DOHH2 (cell line): ENCODE data around the gene GEMIN7.

Experiments used
- H3F3A ChIP-seq: fragments of 200-600 bp; sonication (generic), shearing (Covaris generic); 2 replicates; pipeline ENCODE4 v1.6.0; 2016; ENCODE audit warnings: antibody characterized with exemption, mild to moderate bottlenecking; ENCODE audit not compliant: control insufficient read depth, insufficient read depth
- H3K27ac ChIP-seq: fragments of 200-600 bp; sonication (generic); 2 replicates; pipeline ENCODE4 v1.5.1; 2014; ENCODE audit warnings: low read depth, mild to moderate bottlenecking, low read length, moderate library complexity
- H3K27me3 ChIP-seq: fragments of 200-600 bp; sonication (generic); 2 replicates; pipeline ENCODE4 v1.6.1; 2014; ENCODE audit warnings: mild to moderate bottlenecking, low read length, mixed read lengths; ENCODE audit not compliant: control insufficient read depth
- H3K36me3 ChIP-seq: fragments of 200-600 bp; sonication (generic); 2 replicates; pipeline ENCODE4 v1.6.1; 2014; ENCODE audit warnings: mild to moderate bottlenecking, low read length, moderate library complexity, mixed read lengths; ENCODE audit not compliant: control insufficient read depth
- H3K4me1 ChIP-seq: fragments of 200-600 bp; sonication (generic); 2 replicates; pipeline ENCODE4 v1.6.1; 2014; ENCODE audit warnings: mild to moderate bottlenecking, low read length, mixed read lengths; ENCODE audit not compliant: control insufficient read depth
- H3K4me2 ChIP-seq: fragments of 200-600 bp; sonication (generic); 2 replicates; pipeline ENCODE4 v1.6.0; 2014; ENCODE audit warnings: mild to moderate bottlenecking, low read length, moderate library complexity
- H3K4me3 ChIP-seq: fragments of 200-600 bp; sonication (generic); 2 replicates; pipeline ENCODE4 v1.5.1; 2014; ENCODE audit warnings: mild to moderate bottlenecking, low read length, mixed read lengths
- H3K79me2 ChIP-seq: fragments of 200-600 bp; sonication (generic); 2 replicates; pipeline ENCODE4 v1.6.1; 2014; ENCODE audit warnings: mild to moderate bottlenecking, low read length, mixed read lengths; ENCODE audit not compliant: control insufficient read depth
- H3K9me2 ChIP-seq: fragments of 200-600 bp; sonication (generic); replicated peaks from 2 replicates; pipeline ENCODE4 v1.6.1; 2014; ENCODE audit warnings: mild to moderate bottlenecking, low read length, mixed read lengths; ENCODE audit not compliant: control insufficient read depth
- H3K9me3 ChIP-seq: fragments of 200-600 bp; sonication (generic); 2 replicates; pipeline ENCODE4 v1.6.1; 2014; ENCODE audit warnings: antibody characterized with exemption, low read length, mixed read lengths; ENCODE audit not compliant: control insufficient read depth, insufficient read depth
- H4K20me1 ChIP-seq: fragments of 200-600 bp; sonication (generic); 2 replicates; pipeline ENCODE4 v1.6.0; 2014; ENCODE audit warnings: low read depth, mild to moderate bottlenecking, antibody characterized with exemption, low read length, moderate library complexity; ENCODE audit not compliant: control insufficient read depth, insufficient read depth
- CTCF ChIP-seq: fragments of 200-600 bp; sonication (generic); IDR thresholded peaks from one replicate; pipeline ENCODE4 v1.5.1; 2014; ENCODE audit warnings: antibody characterized with exemption, mild to moderate bottlenecking, low read depth, low read length; ENCODE audit not compliant: poor library complexity, severe bottlenecking
- EZH2phosphoT487 ChIP-seq: fragments of 200-600 bp; sonication (generic); IDR thresholded peaks from 2 replicates; pipeline ENCODE4 v1.6.1; 2017; ENCODE audit warnings: borderline replicate concordance, mild to moderate bottlenecking, antibody characterized with exemption, low read length, moderate library complexity, mixed read lengths

Gene GEMIN7

GRCh38 chr19:45125975-45126493 is 47.0 kb downstream of the GEMIN7 start:
- TF ChIP-seq EZH2phosphoT487, result no peak
- TF ChIP-seq CTCF, result peak; percentile 89
- Histone ChIP-seq H3K9me2 (no peaks in the 10 kb centered on the region), H3K4me2 (no peak overlapping the region), H3K27me3 (no peaks in the 10 kb centered on the region), H3K36me3 (no peaks in the 10 kb centered on the region), H3K9me3 (no peaks in the 10 kb centered on the region), H4K20me1 (peaks cover 16% of the 10 kb centered on the region), H3F3A (peaks cover 4% of the 10 kb centered on the region; the same call in 1 of the 2 replicates), H3K79me2 (peaks cover 88% of the 10 kb centered on the region), H3K4me1 (peaks cover 20% of the 10 kb centered on the region), H3K27ac (no peak overlapping the region), H3K4me3 (no peak overlapping the region)

DNA sequence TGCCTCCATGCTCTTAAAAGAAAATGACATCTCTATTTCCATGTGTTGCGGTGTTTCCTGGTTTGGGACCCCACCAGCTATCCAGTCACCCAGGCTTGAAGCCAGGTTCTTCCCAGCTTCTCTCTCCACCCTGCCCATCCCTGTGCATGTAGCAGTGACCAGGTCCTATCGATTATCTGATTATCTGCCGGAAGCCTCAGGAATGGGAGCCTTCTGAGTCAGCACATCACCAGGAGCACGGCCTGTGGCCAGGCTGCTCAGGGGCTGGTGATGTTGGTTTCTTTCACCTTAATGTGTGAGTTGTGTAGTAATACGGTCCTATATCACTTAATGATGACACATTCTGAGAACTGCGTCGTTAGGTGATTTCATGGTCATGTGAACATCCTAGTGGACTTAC is 47.6 kb downstream of the GEMIN7 start:
- H3K27me3 ChIP-seq, result no peaks in the 10 kb centered on the region
- peaks cover 16% of the 10 kb centered on the region for H4K20me1 ChIP-seq
- H3K4me2 ChIP-seq, result no peak overlapping the region
- peaks cover 87% of the 10 kb centered on the region for H3K79me2 ChIP-seq
- H3K9me2 ChIP-seq, result no peaks in the 10 kb centered on the region
- peaks cover 4% of the 10 kb centered on the region for H3F3A ChIP-seq
- H3K4me3 ChIP-seq, result no peak overlapping the region
- no peaks in the 10 kb centered on the region for H3K9me3 ChIP-seq
- peaks cover 23% of the 10 kb centered on the region for H3K4me1 ChIP-seq
- no peaks in the 10 kb centered on the region for H3K36me3 ChIP-seq
- TF ChIP-seq EZH2phosphoT487, result no peak
- no peak for TF ChIP-seq CTCF
- H3K27ac ChIP-seq, result no peak overlapping the region

DNA sequence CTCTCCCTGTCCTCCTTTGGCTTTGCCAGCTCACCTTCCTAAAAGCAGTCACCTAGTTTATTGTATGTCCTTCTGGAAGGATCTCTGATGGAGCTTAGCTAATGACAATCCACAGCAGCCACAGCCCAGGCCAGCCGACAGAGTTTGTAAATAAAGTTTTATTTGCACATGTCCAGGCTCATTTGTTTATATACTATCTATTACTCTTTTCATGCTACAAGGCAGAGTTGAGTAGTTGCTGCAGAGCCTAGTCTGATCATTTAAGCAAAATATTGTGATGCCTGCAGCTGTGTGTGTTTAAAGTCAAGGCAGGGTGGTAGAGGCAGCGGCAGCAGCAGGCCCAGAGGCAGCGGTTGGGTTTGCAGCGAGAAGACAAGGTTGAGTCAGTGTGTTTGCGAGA is 49.1 kb downstream of the GEMIN7 start:
- H4K20me1 ChIP-seq, result peaks cover 13% of the 10 kb centered on the region
- TF ChIP-seq EZH2phosphoT487 (no peak), CTCF (no peak)
- H3K4me2 ChIP-seq, result no peak overlapping the region
- peaks cover 23% of the 10 kb centered on the region for H3K4me1 ChIP-seq
- peaks cover 86% of the 10 kb centered on the region for H3K79me2 ChIP-seq
- no peaks in the 10 kb centered on the region for H3K9me2 ChIP-seq
- H3K27me3 ChIP-seq, result no peaks in the 10 kb centered on the region
- H3F3A ChIP-seq, result peaks cover 4% of the 10 kb centered on the region
- H3K36me3 ChIP-seq, result no peaks in the 10 kb centered on the region
- no peak overlapping the region for H3K27ac ChIP-seq
- no peaks in the 10 kb centered on the region for H3K9me3 ChIP-seq
- H3K4me3 ChIP-seq, result no peak overlapping the region
